ENCODE results near the gene TBX10. TPM values are rescaled to one million over a fixed set of nuclear protein-coding genes. Genes with fewer than 3 reads are reported as not detected.

TBX10 gene
- total and polyA plus RNA-seq, 7 experiments from 2014 or later = not detected

DNA sequence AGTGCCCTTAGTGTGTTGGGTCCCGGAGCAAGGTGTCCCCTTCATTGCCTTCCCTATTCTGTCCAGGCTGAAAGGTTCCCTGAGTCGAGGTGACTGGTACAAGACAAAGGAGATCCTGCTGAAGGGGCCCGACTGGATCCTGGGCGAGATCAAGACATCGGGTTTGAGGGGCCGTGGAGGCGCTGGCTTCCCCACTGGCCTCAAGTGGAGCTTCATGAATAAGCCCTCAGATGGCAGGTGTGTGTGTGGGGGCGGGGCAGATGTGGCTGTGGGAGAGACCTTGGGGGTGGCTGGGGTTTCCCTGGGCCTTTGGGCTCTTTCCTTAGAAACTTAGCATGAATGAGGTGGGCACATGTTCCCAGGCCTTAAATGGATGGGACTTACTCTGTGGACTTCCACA is 31.1 kb downstream of the TBX10 start:
- Mint-ChIP-seq H3K27ac (peak overlapping the region in 6 of 9 donors; percentile 43 to 95 (median 73)), H3K4me3 (peak overlapping the region; percentile 50 to 99 (median 92)), H3K4me1 (peaks cover under 1 to 42% (median 20%) of the 10 kb centered on the region in 7 donors), H3K9me3 (no peaks in the 10 kb centered on the region), H3K36me3 (peaks cover 0 to 19% (median 3%) of the 10 kb centered on the region in 5 donors), H3K27me3 (peaks cover 0 to 4% (median 0%) of the 10 kb centered on the region in 5 donors)
- peaks cover 0 to 50% (median 5%) of the 10 kb centered on the region in 3 experiments for H3K36me3 ChIP-seq (ENCODE audit: control insufficient read depth in 2 of 3, insufficient read depth in 3 of 3, low read length in 3 of 3)
- H3K4me1 ChIP-seq (ENCODE audit: control insufficient read depth in 2 of 2, insufficient read depth in 2 of 2, low read length in 2 of 2) = peaks cover 12 to 23% of the 10 kb centered on the region in 2 donors
- ChIA-PET POLR2A (interaction anchor here (0.6 to 3.3 kb wide), 3 partner anchors 24 to 255 kb away, joined by 3 to 14 read pairs (median 3); partner anchors contain the start of genes AIP, GSTP1 and POLD4), CTCF (interaction anchor here (1.0 to 1.5 kb wide), 2 partner anchors 36 to 254 kb away, joined by 4 read pairs; no protein-coding TSS in a partner anchor)
- H3K27me3 ChIP-seq (ENCODE audit: control insufficient read depth in 2 of 2, insufficient read depth in 2 of 2, low read length in 2 of 2) = no peaks in the 10 kb centered on the region
- H3K4me3 ChIP-seq (ENCODE audit: low read length) = no peak overlapping the region
- H3K27ac ChIP-seq (ENCODE audit: low read depth, low read length) = peak overlapping the region; percentile 32
- intact Hi-C loops (cut with micrococcal nuclease) = no loop called here
- ATAC-seq (no peak), DNase-seq (no peak)
- H3K9me3 ChIP-seq (ENCODE audit: control insufficient read depth in 2 of 3, low read length in 3 of 3) = no peaks in the 10 kb centered on the region

DNA sequence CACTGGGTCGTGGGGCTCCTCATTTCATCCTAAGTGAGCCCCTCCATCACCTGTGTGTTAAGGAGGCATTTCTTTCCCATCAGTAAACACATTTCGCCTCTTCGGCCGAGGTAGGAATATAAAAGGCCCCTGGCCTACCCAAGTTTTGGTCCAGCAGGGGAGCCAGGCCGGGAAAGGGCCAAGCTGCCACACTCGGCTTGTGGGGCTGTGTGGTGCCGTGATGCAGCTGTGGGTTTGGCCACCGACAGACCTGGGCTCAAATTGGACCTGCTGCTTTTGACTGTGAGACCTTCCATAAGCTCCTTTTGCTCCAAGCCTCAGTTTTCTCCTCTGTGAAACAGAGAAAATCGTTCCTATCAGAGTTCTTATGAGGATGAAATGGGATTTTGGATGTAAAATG is 32.1 kb downstream of the TBX10 start:
- DNase-seq (no peak), ATAC-seq (no peak)
- no peaks in the 10 kb centered on the region for H3K27me3 ChIP-seq (ENCODE audit: control insufficient read depth in 2 of 2, insufficient read depth in 2 of 2, low read length in 2 of 2)
- ChIA-PET CTCF (no interaction called here), POLR2A (interaction anchor here (0.9 to 3.3 kb wide), 4 partner anchors 9 to 125 kb away, joined by 3 to 14 read pairs (median 4); partner anchors contain the start of genes AIP, GSTP1 and NUDT8)
- Mint-ChIP-seq H3K4me1 (peaks cover 0 to 36% (median 14%) of the 10 kb centered on the region in 7 donors), H3K27ac (peak overlapping the region; percentile 74 to 95 (median 92)), H3K27me3 (peaks cover 0 to 11% (median 7%) of the 10 kb centered on the region in 5 donors), H3K36me3 (peaks cover 0 to 19% (median 3%) of the 10 kb centered on the region in 5 donors), H3K4me3 (peak overlapping the region; percentile 85 to 99 (median 93)), H3K9me3 (no peaks in the 10 kb centered on the region)
- H3K4me3 ChIP-seq (ENCODE audit: low read length) = peak overlapping the region; percentile 97
- H3K36me3 ChIP-seq (ENCODE audit: control insufficient read depth in 2 of 3, insufficient read depth in 3 of 3, low read length in 3 of 3) = peaks cover 0 to 45% (median 5%) of the 10 kb centered on the region in 3 experiments
- intact Hi-C loops (cut with micrococcal nuclease) = loop anchor here in 1 of 2 donors (2.0 kb wide), 1 partner anchor 35 kb away; no protein-coding TSS in a partner anchor
- H3K9me3 ChIP-seq (ENCODE audit: control insufficient read depth in 2 of 3, low read length in 3 of 3) = no peaks in the 10 kb centered on the region
- H3K27ac ChIP-seq (ENCODE audit: low read depth, low read length) = peak overlapping the region; percentile 87
- H3K4me1 ChIP-seq (ENCODE audit: control insufficient read depth in 2 of 2, insufficient read depth in 2 of 2, low read length in 2 of 2) = peaks cover 8 to 19% of the 10 kb centered on the region in 2 donors

DNA sequence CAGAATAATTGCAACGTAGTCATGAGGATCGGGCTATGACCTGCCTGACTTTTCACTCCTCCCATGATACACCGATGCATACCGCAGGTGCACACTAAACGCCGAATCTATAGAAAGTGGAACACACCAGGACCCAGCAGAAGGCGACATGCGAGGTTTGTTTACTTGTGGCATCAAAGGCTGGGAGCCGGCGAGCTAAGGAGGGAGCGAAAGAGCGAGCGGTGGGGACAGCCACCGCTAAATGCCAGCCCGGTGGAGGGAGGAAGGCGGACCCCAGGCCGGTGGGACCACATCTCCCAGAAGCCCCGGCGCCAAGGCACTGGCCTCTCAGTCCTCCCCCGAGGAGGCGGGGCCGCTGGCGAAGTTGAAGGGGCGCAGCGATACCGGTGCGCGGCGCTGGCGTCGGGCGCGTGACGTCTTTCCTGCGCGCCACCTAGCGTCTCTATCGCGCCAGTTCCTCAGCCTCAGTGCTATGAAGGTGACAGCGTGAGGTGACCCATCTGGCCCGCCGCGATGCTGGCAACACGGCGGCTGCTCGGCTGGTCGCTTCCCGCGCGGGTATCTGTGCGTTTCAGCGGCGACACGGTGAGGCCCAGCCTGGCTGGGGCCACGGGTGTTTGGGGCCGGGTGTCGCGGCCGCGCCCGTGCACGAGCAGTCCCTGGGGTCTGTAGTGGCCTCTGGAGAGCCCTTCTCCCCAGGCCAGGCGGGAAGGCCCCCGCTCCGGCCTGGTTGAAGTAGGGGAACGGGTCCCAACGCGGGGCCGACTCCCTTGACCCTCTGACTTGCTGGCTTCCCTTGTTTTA is 32.9 kb downstream of the TBX10 start, which contains the start of gene NDUFV1:
Gene NDUFV1 (plus strand): TSS at position 445 of the 804 bp plus-strand sequence. CDS start 69 bp downstream, at position 514.
- CTCF ChIA-PET = no interaction called here
- peak; percentile 100 for ATAC-seq
- intact Hi-C loops (cut with micrococcal nuclease) = loop anchor here (1.0 to 2.0 kb wide), 12 partner anchors 8 to 424 kb away; partner anchors contain the start of genes CDK2AP2 (in 2 of the 2), GSTP1 (in 2 of the 2), NDUFS8 (in 1 of the 2) and POLD4 (in 1 of the 2)
- peaks cover 0 to 16% (median 10%) of the 10 kb centered on the region in 5 donors for H3K27me3 Mint-ChIP-seq
- H3K4me3 ChIP-seq (ENCODE audit: low read length) = peak within 1 kb of the TSS; percentile 97
- no peaks in the 10 kb centered on the region for H3K9me3 Mint-ChIP-seq
- peak within 1 kb of the TSS; percentile 85 to 99 (median 93) for H3K4me3 Mint-ChIP-seq
- peaks cover 0 to 19% (median 3%) of the 10 kb centered on the region in 5 donors for H3K36me3 Mint-ChIP-seq
- peaks cover 0 to 37% (median 5%) of the 10 kb centered on the region in 3 experiments for H3K36me3 ChIP-seq (ENCODE audit: control insufficient read depth in 2 of 3, insufficient read depth in 3 of 3, low read length in 3 of 3)
- DNase-seq = peak; percentile 90 to 96 (median 94)
- no peaks in the 10 kb centered on the region for H3K9me3 ChIP-seq (ENCODE audit: control insufficient read depth in 2 of 3, low read length in 3 of 3)
- peak within 1 kb of the TSS; percentile 78 to 96 (median 93) for H3K27ac Mint-ChIP-seq
- POLR2A ChIA-PET = interaction anchor here (3.3 kb wide), 1 partner anchor 23 kb away, joined by 14 read pairs; the partner anchor contains the start of gene GSTP1
- H3K4me1 ChIP-seq (ENCODE audit: control insufficient read depth in 2 of 2, insufficient read depth in 2 of 2, low read length in 2 of 2) = peaks cover 8 to 19% of the 10 kb centered on the region in 2 donors
- H3K27ac ChIP-seq (ENCODE audit: low read depth, low read length) = peak within 1 kb of the TSS; percentile 87
- H3K4me1 Mint-ChIP-seq = peaks cover 0 to 36% (median 14%) of the 10 kb centered on the region in 7 donors
- H3K27me3 ChIP-seq (ENCODE audit: control insufficient read depth in 2 of 2, insufficient read depth in 2 of 2, low read length in 2 of 2) = no peaks in the 10 kb centered on the region

DNA sequence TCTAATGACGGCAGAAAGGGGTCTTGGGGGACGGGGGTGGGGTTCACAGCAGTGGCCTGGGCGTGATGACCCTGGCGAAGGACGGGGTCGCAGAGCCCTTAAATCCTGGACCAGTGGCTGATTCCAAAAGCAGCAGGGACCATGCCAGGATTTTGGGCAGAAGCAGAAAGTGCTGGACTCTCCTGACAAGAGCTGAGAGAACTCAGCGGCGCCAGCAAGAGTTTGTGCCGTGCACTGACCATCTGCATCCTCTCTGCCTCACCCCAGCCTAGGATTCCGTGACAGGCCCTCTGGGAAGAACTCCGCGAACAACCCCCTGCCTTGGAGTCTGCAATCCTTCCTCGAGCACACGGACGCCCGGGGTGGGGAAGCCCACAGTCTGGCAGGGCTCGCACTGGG is 33.5 kb downstream of the TBX10 start:
- peak overlapping the region; percentile 97 for H3K4me3 ChIP-seq (ENCODE audit: low read length)
- POLR2A ChIA-PET = interaction anchor here (1.4 kb wide), 1 partner anchor 28 kb away, joined by 3 read pairs; no protein-coding TSS in a partner anchor

DNA sequence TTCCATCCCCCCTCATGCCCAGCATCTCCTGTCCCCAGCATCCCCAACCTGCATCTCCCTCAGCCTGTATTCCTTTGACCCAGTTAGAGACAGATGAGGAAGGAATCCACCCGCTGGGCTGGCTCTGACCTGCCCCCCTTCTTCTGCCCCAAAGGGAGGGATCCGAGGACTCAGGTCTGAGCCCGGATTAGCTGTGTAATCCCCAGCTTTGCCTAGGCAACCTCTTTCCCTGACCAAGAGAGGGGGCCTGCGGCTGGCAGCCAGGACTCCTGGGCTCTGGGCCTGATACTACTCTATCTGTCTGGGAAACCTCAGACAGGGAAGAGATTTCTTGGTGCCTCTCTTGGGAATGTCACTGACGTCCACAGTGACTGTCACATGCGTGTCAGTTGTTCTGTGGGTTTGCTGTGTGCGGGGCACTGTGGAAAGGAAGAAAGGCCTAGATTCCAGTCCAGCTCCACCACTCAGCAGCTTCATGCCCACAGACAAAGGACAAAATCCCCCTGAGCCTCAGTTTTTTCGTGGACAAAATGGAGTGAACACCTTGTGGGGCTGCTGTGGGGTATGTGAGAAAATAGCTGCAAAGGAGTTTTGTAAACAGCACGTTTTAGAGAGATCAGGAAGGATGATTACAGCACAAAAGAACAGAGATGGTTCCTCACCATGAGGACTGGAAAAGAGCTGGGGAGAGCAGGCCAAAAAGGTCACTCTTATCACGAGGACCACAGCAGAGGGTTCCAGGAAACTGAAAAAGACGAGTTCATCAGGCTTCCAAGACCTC is 34.1 kb downstream of the TBX10 start:
- Histone ChIP-seq H3K4me3 (ENCODE audit: low read length) (no peak overlapping the region), H3K27ac (ENCODE audit: low read depth, low read length) (peak overlapping the region; percentile 87), H3K36me3 (ENCODE audit: control insufficient read depth in 2 of 3, insufficient read depth in 3 of 3, low read length in 3 of 3) (peaks cover 0 to 24% (median 5%) of the 10 kb centered on the region in 3 experiments), H3K9me3 (ENCODE audit: control insufficient read depth in 2 of 3, low read length in 3 of 3) (no peaks in the 10 kb centered on the region), H3K27me3 (ENCODE audit: control insufficient read depth in 2 of 2, insufficient read depth in 2 of 2, low read length in 2 of 2) (no peaks in the 10 kb centered on the region), H3K4me1 (ENCODE audit: control insufficient read depth in 2 of 2, insufficient read depth in 2 of 2, low read length in 2 of 2) (peaks cover 8 to 19% of the 10 kb centered on the region in 2 donors)
- peak overlapping the region; percentile 46 to 94 (median 75) for H3K4me3 Mint-ChIP-seq
- no peak for DNase-seq
- no peak for ATAC-seq
- peaks cover 0 to 19% (median 3%) of the 10 kb centered on the region in 5 donors for H3K36me3 Mint-ChIP-seq
- H3K4me1 Mint-ChIP-seq = peaks cover 0 to 36% (median 14%) of the 10 kb centered on the region in 7 donors
- H3K27me3 Mint-ChIP-seq = peaks cover 5 to 27% (median 21%) of the 10 kb centered on the region in 5 donors
- H3K9me3 Mint-ChIP-seq = no peaks in the 10 kb centered on the region
- peak overlapping the region; percentile 71 to 96 (median 83) for H3K27ac Mint-ChIP-seq
- intact Hi-C loops (cut with micrococcal nuclease) = loop anchor here (1.0 to 2.0 kb wide), 12 partner anchors 9 to 425 kb away; partner anchors contain the start of genes CDK2AP2 (in 2 of the 2), GSTP1 (in 2 of the 2), NDUFS8 (in 1 of the 2) and POLD4 (in 1 of the 2)
- ChIA-PET CTCF (interaction anchor here (0.6 to 1.0 kb wide), 2 partner anchors 14 to 24 kb away, joined by 3 read pairs; partner anchors contain the start of gene NUDT8), POLR2A (interaction anchor here (1.1 to 1.4 kb wide), 2 partner anchors 9 to 27 kb away, joined by 3 to 6 read pairs; no protein-coding TSS in a partner anchor)

More for the DNA sequence above, 33.5 kb downstream of the TBX10 start:
- CTCF ChIA-PET = interaction anchor here (1.0 kb wide), 1 partner anchor 24 kb away, joined by 3 read pairs; the partner anchor contains the start of gene NUDT8
- Mint-ChIP-seq H3K9me3 (no peaks in the 10 kb centered on the region), H3K4me1 (peaks cover 0 to 36% (median 14%) of the 10 kb centered on the region in 7 donors), H3K4me3 (peak overlapping the region; percentile 85 to 99 (median 93)), H3K36me3 (peaks cover 0 to 19% (median 3%) of the 10 kb centered on the region in 5 donors), H3K27me3 (peaks cover under 1 to 20% (median 15%) of the 10 kb centered on the region in 5 donors), H3K27ac (peak overlapping the region; percentile 78 to 96 (median 92))
- Histone ChIP-seq H3K36me3 (ENCODE audit: control insufficient read depth in 2 of 3, insufficient read depth in 3 of 3, low read length in 3 of 3) (peaks cover 0 to 31% (median 5%) of the 10 kb centered on the region in 3 experiments), H3K27ac (ENCODE audit: low read depth, low read length) (peak overlapping the region; percentile 87), H3K4me1 (ENCODE audit: control insufficient read depth in 2 of 2, insufficient read depth in 2 of 2, low read length in 2 of 2) (peaks cover 8 to 19% of the 10 kb centered on the region in 2 donors), H3K27me3 (ENCODE audit: control insufficient read depth in 2 of 2, insufficient read depth in 2 of 2, low read length in 2 of 2) (no peaks in the 10 kb centered on the region), H3K9me3 (ENCODE audit: control insufficient read depth in 2 of 3, low read length in 3 of 3) (no peaks in the 10 kb centered on the region)
- ATAC-seq = no peak
- intact Hi-C loops (cut with micrococcal nuclease) = loop anchor here (1.0 to 2.0 kb wide), 12 partner anchors 8 to 424 kb away; partner anchors contain the start of genes CDK2AP2 (in 2 of the 2), GSTP1 (in 2 of the 2), NDUFS8 (in 1 of the 2) and POLD4 (in 1 of the 2)
- DNase-seq = no peak
